ENCODE results near the gene NAA15.
A peak's percentile ranks its signal among the peaks of the same experiment; 100 is the strongest.
"Not testable (repeated sequence)": the region's sequence is repeated elsewhere in the genome, so short reads cannot be mapped to it uniquely, and the experiment has no call there.

The NAA15 gene

GRCh38 chr4:139453371-139454110, 152.2 kb downstream of the NAA15 start:
- peak; percentile 97 for DNase-seq

- DNase-seq = peak; percentile 90
These were observed 153.1 kb downstream of the NAA15 start, which contains the start of gene RAB33B for GRCh38 chr4:139454111-139455045. Gene RAB33B (plus strand): TSS chr4:139454121. CDS start chr4:139454196, 75 bp downstream.

GRCh38 chr4:139455126-139455538, 153.8 kb downstream of the NAA15 start:
- peak; percentile 16 for DNase-seq

GRCh38 chr4:139457318-139457717, 156.0 kb downstream of the NAA15 start:
- DNase-seq = no peak

- DNase-seq = no peak
These were observed 157.2 kb downstream of the NAA15 start for GRCh38 chr4:139458543-139458942.

GRCh38 chr4:139458999-139459398, 157.7 kb downstream of the NAA15 start:
- no peak for DNase-seq

- no peak for DNase-seq
These were observed 159.3 kb downstream of the NAA15 start for GRCh38 chr4:139460565-139460964.

- no peak for DNase-seq
These were observed 159.8 kb downstream of the NAA15 start for GRCh38 chr4:139461022-139461628.

- not testable (repeated sequence) for DNase-seq
These were observed 163.2 kb downstream of the NAA15 start for GRCh38 chr4:139464512-139464911.

- no peak for DNase-seq
These were observed 164.6 kb downstream of the NAA15 start for GRCh38 chr4:139465922-139466321.

GRCh38 chr4:139468756-139469155, 167.5 kb downstream of the NAA15 start:
- DNase-seq = not testable (repeated sequence)

GRCh38 chr4:139469216-139469615, 167.9 kb downstream of the NAA15 start:
- DNase-seq = no peak
